K562 (cell line): ENCODE results near the gene WDR18. TPM values are rescaled to one million over a fixed set of nuclear protein-coding genes. Genes with fewer than 3 reads are reported as not detected.

Source experiments
- CBX1 ChIP-seq: sonication (generic); IDR thresholded peaks from 2 replicates; pipeline ENCODE4 v1.6.1; 2016; ENCODE audit warnings: antibody characterized with exemption, low read depth, mild to moderate bottlenecking
- CHD1 ChIP-seq: fragments of 200-600 bp; sonication (generic); IDR thresholded peaks from one replicate; pipeline ENCODE4 v1.6.1; 2012; ENCODE audit warnings: mild to moderate bottlenecking, moderate library complexity, low read length, inconsistent platforms
- CTCF ChIP-seq, 3 experiments: IDR thresholded peaks in 2 of 3; conservative IDR thresholded peaks in 1 of 3; 2 replicates each; pipeline ENCODE4 v1.5.1; 2011 to 2012; ENCODE audit warnings: low read length in 3 of 3, mild to moderate bottlenecking in 3 of 3, control low read depth in 2 of 3, improper control_type of control experiment in 1 of 3, inconsistent platforms in 1 of 3, low read depth in 1 of 3, mixed read lengths in 1 of 3, moderate library complexity in 1 of 3; ENCODE audit not compliant: insufficient read depth in 2 of 3
- NEUROD1 ChIP-seq: fragments of 150-350 bp; IDR thresholded peaks from 2 replicates; pipeline ENCODE4 v1.6.1; 2014; ENCODE audit warnings: borderline replicate concordance, low read length, low read depth; ENCODE audit not compliant: partially characterized antibody
- SP1 ChIP-seq: sonication (generic); formaldehyde crosslinking; IDR thresholded peaks from 2 replicates; pipeline ENCODE4 v1.8.1; 2022; ENCODE audit warnings: mild to moderate bottlenecking, missing genetic modification reagents
- ZBTB33 ChIP-seq: sonication (generic); formaldehyde crosslinking; IDR thresholded peaks from 2 replicates; pipeline ENCODE4 v1.8.1; 2023; ENCODE audit warnings: mild to moderate bottlenecking, missing genetic modification reagents
- ZNF263 ChIP-seq: sonication (generic); formaldehyde crosslinking; IDR thresholded peaks from 2 replicates; pipeline ENCODE4 v1.8.0; 2022; ENCODE audit warnings: mild to moderate bottlenecking, missing genetic modification reagents, borderline replicate concordance
- ZNF311 ChIP-seq: fragments of 250-450 bp; sonication (Bioruptor Pico); IDR thresholded peaks from 2 replicates; pipeline ENCODE4 v1.4.0; 2020; ENCODE audit warnings: mild to moderate bottlenecking, moderate library complexity
- polyA plus RNA-seq, 8 experiments: library from polyadenylated mRNA; depleted of rRNA in 4 of 8; stranded (reverse) in 5 of 8; unstranded in 3 of 8; fragments of >200 nt; fragmentation: Nextera tagmentation in 2 of 8; fragmentation: Illumina TruSeq in 1 of 8; extraction: Ambion mirVana in 2 of 8; extraction: Trizol in 1 of 8; gene quantifications; 2 replicates each; pipeline versions ENCODE4 v1.2.1 to v1.2.3, GENCODE V29; 2011 to 2014; ENCODE audit warnings: inconsistent platforms in 1 of 8, missing spikeins in 1 of 8
- total RNA-seq, 7 experiments: library from RNA; depleted of rRNA in 6 of 7; stranded (reverse); fragments of >200 nt in 6 of 7; fragmentation: Illumina TruSeq in 2 of 7; extraction: Trizol in 2 of 7; gene quantifications; 2 replicates each; pipeline versions ENCODE4 v1.2.1 to v1.2.3, GENCODE V29; 2011 to 2021; ENCODE audit warnings: low replicate concordance in 1 of 7
- TF ChIP-seq, protein P1 (sequence below): fragments of 450-650 bp; IDR thresholded peaks from 2 replicates; pipeline ENCODE4 v1.6.1; 2016; ENCODE audit warnings: mild to moderate bottlenecking, moderate library complexity
- TF ChIP-seq, protein P2 (sequence below), 2 experiments: fragments of 250-450 bp in 1 of 2; fragments of 450-650 bp in 1 of 2; sonication (Bioruptor Pico) in 1 of 2; IDR thresholded peaks; 2 replicates each; pipeline versions ENCODE4 v1.6.1 to v1.8.0; 2016 to 2021; ENCODE audit warnings: mild to moderate bottlenecking in 2 of 2, moderate library complexity in 2 of 2, missing compliant biosample characterization in 1 of 2, missing genetic modification characterization in 1 of 2

The WDR18 gene
- total and polyA plus RNA-seq, 9 of the 15 experiments (the other 6 are each of a cell fraction or from before 2014, with no cell fraction given) = 0.65 to 181 (median 30.1) TPM

- TF ChIP-seq, protein P1, sequence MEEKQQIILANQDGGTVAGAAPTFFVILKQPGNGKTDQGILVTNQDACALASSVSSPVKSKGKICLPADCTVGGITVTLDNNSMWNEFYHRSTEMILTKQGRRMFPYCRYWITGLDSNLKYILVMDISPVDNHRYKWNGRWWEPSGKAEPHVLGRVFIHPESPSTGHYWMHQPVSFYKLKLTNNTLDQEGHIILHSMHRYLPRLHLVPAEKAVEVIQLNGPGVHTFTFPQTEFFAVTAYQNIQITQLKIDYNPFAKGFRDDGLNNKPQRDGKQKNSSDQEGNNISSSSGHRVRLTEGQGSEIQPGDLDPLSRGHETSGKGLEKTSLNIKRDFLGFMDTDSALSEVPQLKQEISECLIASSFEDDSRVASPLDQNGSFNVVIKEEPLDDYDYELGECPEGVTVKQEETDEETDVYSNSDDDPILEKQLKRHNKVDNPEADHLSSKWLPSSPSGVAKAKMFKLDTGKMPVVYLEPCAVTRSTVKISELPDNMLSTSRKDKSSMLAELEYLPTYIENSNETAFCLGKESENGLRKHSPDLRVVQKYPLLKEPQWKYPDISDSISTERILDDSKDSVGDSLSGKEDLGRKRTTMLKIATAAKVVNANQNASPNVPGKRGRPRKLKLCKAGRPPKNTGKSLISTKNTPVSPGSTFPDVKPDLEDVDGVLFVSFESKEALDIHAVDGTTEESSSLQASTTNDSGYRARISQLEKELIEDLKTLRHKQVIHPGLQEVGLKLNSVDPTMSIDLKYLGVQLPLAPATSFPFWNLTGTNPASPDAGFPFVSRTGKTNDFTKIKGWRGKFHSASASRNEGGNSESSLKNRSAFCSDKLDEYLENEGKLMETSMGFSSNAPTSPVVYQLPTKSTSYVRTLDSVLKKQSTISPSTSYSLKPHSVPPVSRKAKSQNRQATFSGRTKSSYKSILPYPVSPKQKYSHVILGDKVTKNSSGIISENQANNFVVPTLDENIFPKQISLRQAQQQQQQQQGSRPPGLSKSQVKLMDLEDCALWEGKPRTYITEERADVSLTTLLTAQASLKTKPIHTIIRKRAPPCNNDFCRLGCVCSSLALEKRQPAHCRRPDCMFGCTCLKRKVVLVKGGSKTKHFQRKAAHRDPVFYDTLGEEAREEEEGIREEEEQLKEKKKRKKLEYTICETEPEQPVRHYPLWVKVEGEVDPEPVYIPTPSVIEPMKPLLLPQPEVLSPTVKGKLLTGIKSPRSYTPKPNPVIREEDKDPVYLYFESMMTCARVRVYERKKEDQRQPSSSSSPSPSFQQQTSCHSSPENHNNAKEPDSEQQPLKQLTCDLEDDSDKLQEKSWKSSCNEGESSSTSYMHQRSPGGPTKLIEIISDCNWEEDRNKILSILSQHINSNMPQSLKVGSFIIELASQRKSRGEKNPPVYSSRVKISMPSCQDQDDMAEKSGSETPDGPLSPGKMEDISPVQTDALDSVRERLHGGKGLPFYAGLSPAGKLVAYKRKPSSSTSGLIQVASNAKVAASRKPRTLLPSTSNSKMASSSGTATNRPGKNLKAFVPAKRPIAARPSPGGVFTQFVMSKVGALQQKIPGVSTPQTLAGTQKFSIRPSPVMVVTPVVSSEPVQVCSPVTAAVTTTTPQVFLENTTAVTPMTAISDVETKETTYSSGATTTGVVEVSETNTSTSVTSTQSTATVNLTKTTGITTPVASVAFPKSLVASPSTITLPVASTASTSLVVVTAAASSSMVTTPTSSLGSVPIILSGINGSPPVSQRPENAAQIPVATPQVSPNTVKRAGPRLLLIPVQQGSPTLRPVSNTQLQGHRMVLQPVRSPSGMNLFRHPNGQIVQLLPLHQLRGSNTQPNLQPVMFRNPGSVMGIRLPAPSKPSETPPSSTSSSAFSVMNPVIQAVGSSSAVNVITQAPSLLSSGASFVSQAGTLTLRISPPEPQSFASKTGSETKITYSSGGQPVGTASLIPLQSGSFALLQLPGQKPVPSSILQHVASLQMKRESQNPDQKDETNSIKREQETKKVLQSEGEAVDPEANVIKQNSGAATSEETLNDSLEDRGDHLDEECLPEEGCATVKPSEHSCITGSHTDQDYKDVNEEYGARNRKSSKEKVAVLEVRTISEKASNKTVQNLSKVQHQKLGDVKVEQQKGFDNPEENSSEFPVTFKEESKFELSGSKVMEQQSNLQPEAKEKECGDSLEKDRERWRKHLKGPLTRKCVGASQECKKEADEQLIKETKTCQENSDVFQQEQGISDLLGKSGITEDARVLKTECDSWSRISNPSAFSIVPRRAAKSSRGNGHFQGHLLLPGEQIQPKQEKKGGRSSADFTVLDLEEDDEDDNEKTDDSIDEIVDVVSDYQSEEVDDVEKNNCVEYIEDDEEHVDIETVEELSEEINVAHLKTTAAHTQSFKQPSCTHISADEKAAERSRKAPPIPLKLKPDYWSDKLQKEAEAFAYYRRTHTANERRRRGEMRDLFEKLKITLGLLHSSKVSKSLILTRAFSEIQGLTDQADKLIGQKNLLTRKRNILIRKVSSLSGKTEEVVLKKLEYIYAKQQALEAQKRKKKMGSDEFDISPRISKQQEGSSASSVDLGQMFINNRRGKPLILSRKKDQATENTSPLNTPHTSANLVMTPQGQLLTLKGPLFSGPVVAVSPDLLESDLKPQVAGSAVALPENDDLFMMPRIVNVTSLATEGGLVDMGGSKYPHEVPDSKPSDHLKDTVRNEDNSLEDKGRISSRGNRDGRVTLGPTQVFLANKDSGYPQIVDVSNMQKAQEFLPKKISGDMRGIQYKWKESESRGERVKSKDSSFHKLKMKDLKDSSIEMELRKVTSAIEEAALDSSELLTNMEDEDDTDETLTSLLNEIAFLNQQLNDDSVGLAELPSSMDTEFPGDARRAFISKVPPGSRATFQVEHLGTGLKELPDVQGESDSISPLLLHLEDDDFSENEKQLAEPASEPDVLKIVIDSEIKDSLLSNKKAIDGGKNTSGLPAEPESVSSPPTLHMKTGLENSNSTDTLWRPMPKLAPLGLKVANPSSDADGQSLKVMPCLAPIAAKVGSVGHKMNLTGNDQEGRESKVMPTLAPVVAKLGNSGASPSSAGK = 0 out of 2 replicates have a peak, but pooled peaks have one; percentile 27
- TF ChIP-seq ZBTB33 (CRISPR knock-in tag) (peak; percentile 79), NEUROD1 (no peak), ZNF311 (CRISPR knock-in tag) (no peak), CTCF (IDR thresholded peaks at IDR 0.05 in 2 of 3, conservative IDR thresholded peaks at IDR 0.05 in 1 of 3; ENCODE audit: insufficient read depth in 2 of 3, low read depth in 1 of 3, low read length in 3 of 3) (peak; percentile 72 to 95 (median 86)), CBX1 (0 out of 2 replicates have a peak, but pooled peaks have one; percentile 24), ZNF263 (CRISPR knock-in tag) (peak; percentile 62; the same call in 1 of the 2 replicates), SP1 (CRISPR knock-in tag) (peak; percentile 54), CHD1 (no peak)
- TF ChIP-seq, protein P2, sequence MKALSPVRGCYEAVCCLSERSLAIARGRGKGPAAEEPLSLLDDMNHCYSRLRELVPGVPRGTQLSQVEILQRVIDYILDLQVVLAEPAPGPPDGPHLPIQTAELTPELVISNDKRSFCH (CRISPR knock-in tag; IDR thresholded peaks at IDR 0.05) = no peak
- TF ChIP-seq, protein P2 (tag; IDR thresholded peaks at IDR 0.05) = peak; percentile 62
Measured at GRCh38 chr19:982567-983170, 1.5 kb upstream of the WDR18 start (continued).
